HG03432 (cell line): ENCODE data around the gene PHLDB1.
A peak's percentile ranks its signal among the peaks of the same experiment; 100 is the strongest.
"Not testable (repeated sequence)": the region's sequence is repeated elsewhere in the genome, so short reads cannot be mapped to it uniquely, and the experiment has no call there.

Experiments used
- ATAC-seq: cut with Tn5 transposase; IDR thresholded peaks from one replicate; pipeline ENCODE4 v1.9.1; 2021; ENCODE audit warnings: mild to moderate bottlenecking, moderate library complexity; ENCODE audit not compliant: unreplicated experiment

The PHLDB1 gene

DNA sequence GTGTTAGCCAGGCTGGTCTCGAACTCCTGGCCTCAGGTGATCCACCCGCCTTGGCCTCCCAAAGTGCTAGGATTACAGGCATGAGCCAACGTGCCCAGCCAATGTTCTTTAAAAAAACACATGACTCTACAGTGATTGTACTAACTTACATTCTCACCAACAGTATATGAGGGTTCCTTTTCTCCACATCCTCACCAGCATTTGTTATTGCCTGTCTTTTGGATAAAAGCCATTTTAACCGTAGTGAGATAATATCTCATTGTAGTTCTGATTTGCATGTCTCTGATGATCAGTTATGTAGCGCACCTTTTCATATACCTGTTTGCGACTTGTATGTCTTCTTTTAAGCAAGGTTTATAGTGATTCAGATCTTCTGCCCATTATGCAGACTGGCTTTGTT, 75.5 kb downstream of the PHLDB1 start:
- not testable (repeated sequence) for ATAC-seq

GRCh38 chr11:118684187-118684586, 76.8 kb downstream of the PHLDB1 start:
- no peak for ATAC-seq

- ATAC-seq: no peak
Measured at GRCh38 chr11:118687906-118688305, 80.5 kb downstream of the PHLDB1 start.

GRCh38 chr11:118688339-118688738, 80.9 kb downstream of the PHLDB1 start:
- ATAC-seq: not testable (repeated sequence)

- ATAC-seq: no peak
Measured at GRCh38 chr11:118688851-118689502, 81.6 kb downstream of the PHLDB1 start.

- no peak for ATAC-seq
Measured at GRCh38 chr11:118689503-118689851, 82.1 kb downstream of the PHLDB1 start.

DNA sequence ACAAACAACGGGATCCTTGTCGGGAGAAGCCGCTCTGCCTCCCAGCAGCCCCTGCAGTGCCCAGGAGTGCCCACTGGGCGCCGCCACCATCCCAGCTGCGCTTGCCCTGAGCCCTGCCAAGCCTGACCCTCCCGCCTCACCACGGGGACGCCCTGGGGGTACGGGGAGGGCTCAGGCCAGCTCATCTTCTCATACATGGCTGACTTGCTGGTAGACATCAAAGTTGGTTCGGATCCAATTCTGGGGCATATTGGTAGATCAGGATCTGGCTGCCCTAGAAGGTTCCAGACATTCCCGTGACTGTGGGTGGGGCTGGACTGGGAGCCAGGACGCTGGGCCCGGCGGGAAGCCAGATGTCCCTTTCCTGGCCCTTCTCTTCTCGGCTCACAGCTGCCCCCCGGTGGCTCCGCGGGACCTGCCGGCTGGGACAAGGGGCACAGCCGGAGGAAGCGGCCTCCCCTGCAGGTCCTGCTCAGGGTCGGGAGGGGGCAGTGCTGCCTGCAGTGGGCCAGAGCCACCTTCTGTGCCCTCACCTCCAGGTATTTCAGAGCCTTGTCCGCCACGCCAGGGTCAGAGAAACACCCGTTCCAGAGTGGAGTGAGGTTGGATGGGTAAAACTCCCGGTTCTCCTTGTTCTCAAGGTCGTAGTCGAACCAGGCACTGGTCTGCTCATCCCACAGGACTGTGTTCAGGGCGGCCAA, 82.6 kb downstream of the PHLDB1 start:
- peak; percentile 70 for ATAC-seq

- no peak for ATAC-seq
Measured at GRCh38 chr11:118690553-118691304, 83.3 kb downstream of the PHLDB1 start.

DNA sequence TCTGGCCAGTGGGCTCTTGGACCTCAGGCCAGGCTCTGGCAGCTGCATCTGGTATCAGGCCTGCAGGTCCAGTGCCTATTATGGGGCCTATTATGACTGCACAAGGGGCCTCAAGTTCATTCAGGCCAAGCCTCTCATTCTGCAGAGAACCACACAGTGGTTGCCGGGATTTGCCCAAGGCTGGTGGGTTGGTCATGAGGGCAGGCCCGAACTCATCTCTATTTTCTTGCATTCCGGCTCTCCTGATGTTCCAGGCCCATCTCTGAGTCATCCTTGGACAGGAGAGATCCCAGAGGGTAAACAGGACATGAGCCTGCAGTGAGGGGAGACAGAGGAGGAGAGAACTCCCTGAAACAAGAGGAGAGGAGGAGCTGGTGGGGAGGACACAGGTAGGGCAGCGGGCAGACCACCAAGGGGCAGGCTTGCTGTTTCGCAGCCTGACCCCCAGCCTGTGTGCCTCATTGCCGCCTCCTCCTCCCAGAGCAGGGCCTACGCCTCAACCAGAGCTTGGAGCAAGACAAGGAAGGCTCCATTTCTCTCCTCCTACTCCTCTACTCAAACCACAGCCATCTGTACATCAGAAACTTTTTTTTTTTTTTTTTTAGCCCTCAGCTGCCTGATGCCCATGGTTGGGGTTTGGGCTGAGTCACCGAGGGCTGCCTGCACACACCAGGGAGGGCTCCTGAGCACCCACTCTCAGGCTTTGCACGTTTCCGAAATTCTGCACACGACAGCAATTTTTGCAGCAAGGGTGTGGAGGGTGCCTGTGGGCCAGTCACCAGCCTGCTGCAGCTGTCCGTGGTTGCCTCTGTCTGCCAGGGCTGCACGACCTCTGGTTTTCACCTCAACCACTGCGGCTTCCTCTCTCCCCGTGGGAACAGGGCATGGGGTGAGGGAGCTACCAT, 84.8 kb downstream of the PHLDB1 start:
- ATAC-seq: peak; percentile 42

DNA sequence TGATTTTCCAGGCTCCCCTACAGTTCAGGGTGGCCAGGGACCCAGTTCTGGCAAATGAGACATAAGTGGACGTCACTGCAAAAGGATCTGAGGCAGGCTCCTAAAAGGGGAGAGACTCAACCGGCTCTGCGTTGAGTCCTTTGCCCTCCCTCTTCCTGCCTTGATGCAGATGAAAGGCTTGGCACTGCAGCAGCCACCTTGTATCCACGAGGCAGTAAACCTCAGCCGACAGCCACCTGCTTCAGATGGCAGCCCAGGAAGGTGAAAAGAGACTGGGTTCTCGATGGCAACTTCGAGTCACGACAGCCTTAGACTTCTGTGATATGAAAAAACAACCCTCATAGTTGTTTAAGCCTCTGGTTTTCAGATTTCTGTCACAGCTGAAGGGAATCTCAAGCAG, 86.8 kb downstream of the PHLDB1 start:
- ATAC-seq: no peak

DNA sequence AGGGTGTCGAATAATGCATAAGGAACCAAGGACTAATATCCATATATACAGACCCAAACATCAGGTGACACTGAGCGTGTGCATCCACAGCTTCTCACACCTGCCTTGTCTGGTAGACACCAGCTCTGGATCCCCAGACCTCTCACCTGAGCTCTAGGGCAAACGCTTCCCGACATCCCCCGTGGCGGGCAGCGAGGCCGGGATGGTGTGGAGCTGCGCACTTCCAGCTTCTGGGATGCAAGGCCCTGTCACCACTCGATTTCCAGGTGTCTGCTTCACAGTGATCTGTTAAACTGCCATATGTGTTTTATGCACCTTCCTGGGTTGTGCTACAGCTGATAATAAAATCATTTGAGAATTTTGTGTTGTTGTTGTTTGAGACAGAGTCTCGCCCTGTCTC, 87.4 kb downstream of the PHLDB1 start:
- ATAC-seq: no peak

DNA sequence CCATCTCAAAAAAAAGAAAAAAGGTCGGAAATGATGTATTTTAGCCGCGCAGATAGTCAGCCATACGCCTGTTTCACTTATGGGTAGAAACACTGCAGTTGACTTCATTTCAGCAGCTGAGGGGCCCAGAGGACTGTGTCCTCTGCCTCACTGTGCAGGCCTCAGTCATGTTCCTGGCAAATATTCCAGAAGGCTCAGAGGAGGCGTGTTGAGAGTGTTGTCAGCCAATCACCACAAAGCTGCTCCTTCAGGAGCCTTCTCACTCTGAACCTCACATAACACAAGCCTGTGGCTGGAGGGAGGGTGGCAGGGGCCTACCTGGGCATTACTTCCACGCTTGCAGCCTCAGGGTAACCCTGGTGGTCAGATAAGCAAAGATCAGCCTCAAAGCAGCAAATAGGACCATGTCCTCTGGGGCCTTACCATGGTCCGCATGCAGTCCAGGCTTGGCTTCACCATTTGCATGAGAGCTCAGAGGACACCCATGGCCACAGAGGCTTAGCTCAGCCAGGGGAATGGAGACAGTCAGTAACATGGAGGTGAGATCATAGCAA, 89.3 kb downstream of the PHLDB1 start:
- ATAC-seq: no peak

GRCh38 chr11:118697346-118697745, 89.9 kb downstream of the PHLDB1 start:
- ATAC-seq: no peak

- no peak for ATAC-seq
Measured at GRCh38 chr11:118699506-118700220, 92.2 kb downstream of the PHLDB1 start.

DNA sequence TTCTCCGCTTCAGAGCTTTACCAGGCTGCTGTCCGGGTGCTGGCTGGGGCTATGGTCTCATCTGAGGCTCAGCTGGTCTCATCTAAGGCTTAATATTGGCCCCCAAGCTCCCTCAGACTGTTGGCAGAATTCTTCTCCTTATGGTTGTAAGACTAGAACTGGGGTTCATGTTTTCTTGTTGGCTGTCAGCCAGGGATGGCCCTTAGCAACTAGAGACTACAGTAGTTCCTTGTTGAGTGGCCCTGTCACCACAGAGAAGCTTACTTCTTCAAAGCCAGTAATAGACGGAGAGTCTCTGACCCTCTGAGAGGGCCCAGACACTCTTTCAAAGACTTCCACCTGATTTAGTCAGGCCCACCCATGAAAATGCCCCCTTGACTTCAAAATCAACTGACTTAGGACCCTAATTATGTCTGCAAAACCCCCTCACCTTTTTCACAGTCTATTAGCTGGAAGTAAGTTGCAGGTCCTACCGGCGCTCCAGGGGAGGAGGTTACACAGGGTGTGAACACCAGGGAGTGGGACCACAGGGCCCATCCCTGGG, 96.2 kb downstream of the PHLDB1 start:
- ATAC-seq: no peak

- no peak for ATAC-seq
Measured at GRCh38 chr11:118705111-118705741, 97.8 kb downstream of the PHLDB1 start.

DNA sequence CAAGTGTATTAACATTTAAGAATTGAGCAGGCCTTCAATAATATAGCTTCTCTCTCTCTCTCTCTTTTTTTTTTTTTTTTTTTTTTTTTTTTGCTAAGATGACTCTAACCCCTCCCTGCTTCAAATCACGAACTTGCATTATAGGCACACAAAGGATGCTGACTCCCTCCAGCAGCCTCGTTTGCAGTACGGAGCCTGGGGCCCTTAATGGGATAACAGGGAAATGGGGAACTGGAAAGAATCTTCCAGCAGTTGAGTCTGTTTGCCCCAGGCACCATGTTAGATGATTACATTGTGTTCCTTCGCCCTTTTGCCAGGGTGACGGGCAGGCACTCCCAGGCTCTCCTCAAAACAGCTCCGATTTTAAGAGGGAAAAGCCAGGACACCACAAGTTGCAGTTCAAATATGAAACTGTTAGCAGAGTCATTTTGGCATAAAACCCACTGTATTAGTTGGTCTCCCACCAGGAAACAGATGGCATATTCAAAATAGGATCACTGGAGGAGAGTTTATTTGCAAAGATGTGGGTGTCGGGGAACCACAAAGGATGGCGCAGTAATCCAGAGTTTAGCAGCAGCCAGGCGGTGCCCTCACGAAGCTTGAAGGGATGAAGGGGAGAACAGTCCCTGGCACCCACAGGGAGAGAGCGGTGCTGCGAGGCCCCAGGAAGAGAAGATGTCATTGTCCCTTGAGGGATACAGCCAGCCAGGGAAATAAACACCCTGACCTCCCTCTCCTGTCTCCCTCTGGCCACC, 98.6 kb downstream of the PHLDB1 start:
- no peak for ATAC-seq

DNA sequence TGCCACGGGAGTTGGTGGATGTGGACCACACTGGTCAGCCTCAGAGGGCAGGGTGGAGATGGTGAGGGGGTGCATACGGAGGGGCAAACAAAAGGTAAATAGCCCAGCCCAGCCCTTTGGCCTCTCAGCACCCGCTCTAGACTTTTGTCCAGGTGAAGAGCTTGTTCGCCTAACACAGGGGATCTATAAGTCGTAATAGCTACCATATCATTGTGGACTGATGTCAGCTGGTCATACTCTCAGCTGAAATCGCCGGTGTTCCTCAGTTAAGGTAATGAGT, 99.1 kb downstream of the PHLDB1 start:
- no peak for ATAC-seq
